Skeletal muscle satellite cell (primary cell): ENCODE measurements around the gene YDJC. TPM values are rescaled to one million over a fixed set of nuclear protein-coding genes. Genes with fewer than 3 reads are reported as not detected.
"Not testable (repeated sequence)": the region's sequence is repeated elsewhere in the genome, so short reads cannot be mapped to it uniquely, and the experiment has no call there.

Experiments used
- H3K27me3 ChIP-seq: 2 replicates; pipeline ENCODE4 v1.7.0; 2013; ENCODE audit warnings: low read length; ENCODE audit not compliant: control insufficient read depth, insufficient read depth
- H3K36me3 ChIP-seq: 2 replicates; pipeline ENCODE4 v1.7.0; 2013; ENCODE audit warnings: mild to moderate bottlenecking, control low read depth, low read length; ENCODE audit not compliant: insufficient read depth
- H3K4me1 ChIP-seq: 2 replicates; pipeline ENCODE4 v1.7.0; 2013; ENCODE audit warnings: low read length; ENCODE audit not compliant: control insufficient read depth, insufficient read depth
- H3K4me2 ChIP-seq: 2 replicates; pipeline ENCODE4 v1.7.0; 2013; ENCODE audit warnings: mild to moderate bottlenecking, low read length
- H3K4me3 ChIP-seq: 2 replicates; pipeline ENCODE4 v1.7.0; 2013; ENCODE audit warnings: low read length
- H3K9ac ChIP-seq: 2 replicates; pipeline ENCODE4 v1.7.0; 2013; ENCODE audit warnings: mild to moderate bottlenecking, low read depth, low read length, moderate library complexity
- H3K9me3 ChIP-seq: replicated peaks from 2 replicates; pipeline ENCODE4 v1.7.0; 2013; ENCODE audit warnings: mild to moderate bottlenecking, control low read depth, low read length
- total RNA-seq: library from RNA; depleted of rRNA; stranded (reverse); fragments of >200 nt; gene quantifications from 2 replicates; pipeline ENCODE4 v1.2.3, GENCODE V29; 2012; rRNA removed

YDJC gene
- total RNA-seq: 43.9 and 56.3 TPM in 2 replicates

DNA sequence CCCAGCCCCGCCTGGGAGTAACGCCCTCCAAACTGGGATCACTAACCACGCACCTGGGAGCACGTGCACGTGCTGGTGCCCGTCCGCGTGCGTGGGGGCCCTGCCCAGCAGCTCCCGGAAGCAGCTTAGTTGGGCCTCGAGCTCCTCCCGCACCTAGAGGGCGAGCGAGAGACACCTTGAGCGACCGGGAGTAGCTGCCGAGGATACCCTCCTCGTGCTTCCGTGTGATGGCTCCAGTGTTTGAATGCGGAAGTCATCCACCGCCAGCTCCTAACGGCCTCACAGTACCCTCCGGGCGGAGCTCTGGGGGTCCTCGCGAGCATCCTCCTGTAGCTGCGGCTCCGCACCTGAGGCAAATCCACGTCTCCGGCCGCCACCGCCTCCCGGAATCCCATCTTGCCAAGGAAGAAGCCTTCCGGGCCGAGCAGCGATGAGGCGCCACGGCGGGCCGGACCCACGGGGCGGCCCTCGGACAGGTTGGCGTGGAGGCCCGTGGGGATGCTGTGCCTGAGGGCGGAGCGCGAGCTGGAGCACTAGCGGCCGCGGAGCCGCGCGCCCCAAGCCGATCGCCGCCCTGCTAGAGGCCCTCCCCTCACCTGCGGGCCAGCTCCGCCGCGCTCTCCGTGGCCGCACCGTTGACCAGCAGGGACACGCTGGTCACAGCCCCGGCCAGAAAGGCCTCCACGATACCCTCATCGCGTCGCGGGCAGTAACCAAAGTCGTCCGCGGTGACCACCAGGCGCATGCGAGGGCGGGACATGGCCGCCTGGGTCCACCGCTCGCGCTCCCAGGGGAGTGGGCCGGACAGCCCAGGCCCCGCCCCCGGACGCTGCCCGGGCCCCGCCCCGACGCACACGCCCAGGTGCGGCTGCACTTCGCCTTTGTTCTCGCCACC is at the start of gene YDJC:
Gene YDJC (minus strand): TSS at position 768 of the 895 bp plus-strand sequence. CDS start 8 bp downstream, at position 760.
- Histone ChIP-seq H3K9me3 (no peaks in the 10 kb centered on the region), H3K9ac (peak within 1 kb of the TSS; percentile 94), H3K27me3 (no peaks in the 10 kb centered on the region), H3K4me3 (peak within 1 kb of the TSS; percentile 97), H3K4me2 (peak within 1 kb of the TSS; percentile 95), H3K4me1 (peaks cover 5% of the 10 kb centered on the region), H3K36me3 (peaks cover 4% of the 10 kb centered on the region)

- Histone ChIP-seq H3K27me3 (no peaks in the 10 kb centered on the region), H3K36me3 (peaks cover 29% of the 10 kb centered on the region), H3K4me2 (no peak overlapping the region), H3K9me3 (no peaks in the 10 kb centered on the region), H3K4me3 (no peak overlapping the region), H3K4me1 (peaks cover 3% of the 10 kb centered on the region), H3K9ac (no peak overlapping the region)
Observed at GRCh38 chr22:21679383-21679782, 49.6 kb upstream of the YDJC start.

GRCh38 chr22:21678842-21679241 is 49.0 kb upstream of the YDJC start:
- not testable (repeated sequence) for H3K9ac ChIP-seq
- peaks cover 31% of the 10 kb centered on the region for H3K36me3 ChIP-seq

GRCh38 chr22:21677606-21678443 is 48.0 kb upstream of the YDJC start:
- peaks cover 3% of the 10 kb centered on the region for H3K4me1 ChIP-seq
- peaks cover 34% of the 10 kb centered on the region for H3K36me3 ChIP-seq
- H3K9me3 ChIP-seq: no peaks in the 10 kb centered on the region
- no peak overlapping the region for H3K4me2 ChIP-seq
- no peak overlapping the region for H3K4me3 ChIP-seq
- H3K27me3 ChIP-seq: no peaks in the 10 kb centered on the region
- no peak overlapping the region for H3K9ac ChIP-seq

More at GRCh38 chr22:21678842-21679241, 49.0 kb upstream of the YDJC start:
- not testable (repeated sequence) for H3K4me2 ChIP-seq, H3K9me3 ChIP-seq, H3K4me3 ChIP-seq, H3K27me3 ChIP-seq, H3K4me1 ChIP-seq

- no peaks in the 10 kb centered on the region for H3K27me3 ChIP-seq
- no peaks in the 10 kb centered on the region for H3K4me1 ChIP-seq
- no peak overlapping the region for H3K4me2 ChIP-seq
- H3K9me3 ChIP-seq: no peaks in the 10 kb centered on the region
- H3K36me3 ChIP-seq: peaks cover 46% of the 10 kb centered on the region
- no peak overlapping the region for H3K4me3 ChIP-seq
- no peak overlapping the region for H3K9ac ChIP-seq
Observed at GRCh38 chr22:21674638-21675245, 44.9 kb upstream of the YDJC start.

GRCh38 chr22:21673534-21674321 is 43.9 kb upstream of the YDJC start:
- no peaks in the 10 kb centered on the region for H3K9me3 ChIP-seq
- H3K4me2 ChIP-seq: no peak overlapping the region
- no peaks in the 10 kb centered on the region for H3K27me3 ChIP-seq
- peaks cover 46% of the 10 kb centered on the region for H3K36me3 ChIP-seq
- H3K4me3 ChIP-seq: no peak overlapping the region
- H3K4me1 ChIP-seq: no peaks in the 10 kb centered on the region
- no peak overlapping the region for H3K9ac ChIP-seq

- Histone ChIP-seq H3K36me3 (peaks cover 46% of the 10 kb centered on the region), H3K9me3 (no peaks in the 10 kb centered on the region), H3K4me1 (no peaks in the 10 kb centered on the region), H3K4me2 (no peak overlapping the region), H3K27me3 (no peaks in the 10 kb centered on the region), H3K4me3 (no peak overlapping the region), H3K9ac (no peak overlapping the region)
Observed at GRCh38 chr22:21672107-21672629, 42.3 kb upstream of the YDJC start.

DNA sequence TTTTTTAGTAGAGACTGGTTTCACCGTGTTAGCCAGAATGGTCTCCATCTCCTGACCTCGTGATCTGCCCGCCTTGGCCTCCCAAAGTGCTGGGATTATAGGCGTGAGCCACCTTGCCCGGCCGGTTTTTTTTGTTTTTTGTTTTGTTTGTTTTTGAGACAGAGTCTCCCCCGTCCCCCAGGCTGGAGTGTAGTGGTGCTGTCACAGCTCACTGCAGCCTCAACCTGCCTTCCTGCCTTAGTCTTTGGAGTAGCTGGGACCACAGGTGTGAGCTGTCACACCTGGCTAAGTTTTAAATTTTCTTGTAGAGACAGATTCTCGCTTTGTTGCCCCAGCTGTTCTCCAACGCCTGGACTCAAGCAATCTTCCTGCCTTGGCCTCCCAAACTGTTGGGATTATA is 39.2 kb upstream of the YDJC start:
- H3K9me3 ChIP-seq: no peaks in the 10 kb centered on the region
- peaks cover 29% of the 10 kb centered on the region for H3K36me3 ChIP-seq
- no peak overlapping the region for H3K4me3 ChIP-seq
- no peaks in the 10 kb centered on the region for H3K27me3 ChIP-seq
- H3K9ac ChIP-seq: no peak overlapping the region
- no peak overlapping the region for H3K4me2 ChIP-seq
- peaks cover 3% of the 10 kb centered on the region for H3K4me1 ChIP-seq

GRCh38 chr22:21666786-21667185 is 37.0 kb upstream of the YDJC start:
- Histone ChIP-seq H3K9me3 (no peaks in the 10 kb centered on the region), H3K4me2 (peak overlapping the region; percentile 98), H3K4me1 (peaks cover 3% of the 10 kb centered on the region), H3K4me3 (peak overlapping the region; percentile 96), H3K36me3 (peaks cover 9% of the 10 kb centered on the region), H3K27me3 (no peaks in the 10 kb centered on the region), H3K9ac (peak overlapping the region; percentile 88)

DNA sequence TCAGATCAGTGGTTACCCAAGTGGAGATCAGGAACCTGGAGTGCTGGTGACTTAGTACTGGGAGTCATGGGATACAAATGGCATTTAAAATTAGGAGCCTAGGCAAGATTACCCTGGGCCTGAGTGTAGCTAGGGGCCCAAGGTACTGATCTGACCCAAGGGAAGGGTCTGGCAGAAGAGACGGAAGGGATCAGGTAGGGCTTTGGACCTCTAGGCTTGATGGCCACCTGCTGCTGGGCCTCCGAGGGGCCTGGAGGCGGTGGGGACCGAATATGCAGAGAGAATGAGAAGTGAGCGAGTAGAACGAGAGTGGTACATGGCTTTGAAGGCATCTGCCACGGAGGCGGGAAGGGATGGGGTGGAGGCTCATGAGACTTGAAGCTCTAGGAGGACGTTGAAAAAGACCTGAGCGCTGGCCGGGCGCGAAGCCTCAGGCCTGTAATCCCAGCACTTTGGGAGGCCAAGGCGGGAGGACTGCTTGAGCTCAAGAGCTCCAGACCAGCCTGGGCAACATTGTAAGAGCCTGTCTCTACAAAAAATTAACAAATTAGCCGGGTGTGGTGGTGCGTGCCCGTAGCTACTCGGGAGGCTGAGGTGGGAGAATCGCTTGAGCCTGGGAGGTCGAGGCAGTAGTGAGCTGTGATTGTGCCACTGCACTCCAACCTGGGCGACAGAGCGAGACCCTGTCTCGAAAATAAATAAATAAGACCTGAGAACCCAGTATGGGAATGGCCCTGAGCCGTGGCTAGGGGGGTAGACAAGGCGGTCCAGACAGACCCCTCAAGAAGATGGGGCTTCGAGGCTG is 35.4 kb upstream of the YDJC start:
- Histone ChIP-seq H3K4me1 (peaks cover 3% of the 10 kb centered on the region), H3K36me3 (no peaks in the 10 kb centered on the region), H3K4me3 (peak overlapping the region; percentile 96), H3K9ac (peak overlapping the region; percentile 88), H3K4me2 (peak overlapping the region; percentile 98), H3K9me3 (no peaks in the 10 kb centered on the region), H3K27me3 (no peaks in the 10 kb centered on the region)
